HepG2 (cell line): ENCODE data around the gene NLE1. TPM values are rescaled to one million over a fixed set of nuclear protein-coding genes. Genes with fewer than 3 reads are reported as not detected.

ENCODE experiments used
- ATAC-seq: fragments of 200-7000 bp; cut with Tn5 transposase; 3 replicates; pipeline ENCODE4 v1.9.1; 2020; ENCODE audit warnings: mild to moderate bottlenecking, moderate library complexity
- BruUV-seq: library from RNA; stranded (reverse); fragments of 400-500 nt; replicated peaks from 2 replicates; lab custom pipeline; 2021; lab: Mats Ljungman, UMichigan
- CTCF ChIA-PET: fragments of 300-600 bp; formaldehyde crosslinking; extraction: SDS; loops from one replicate; lab custom pipeline; 2021; ENCODE audit warnings: low total read pairs, inconsistent platforms, low intra/inter-chr PET ratio; lab: Yijun Ruan, JAX
- POLR2A ChIA-PET: fragments of 350-600 bp; sonication (Branson Sonifier 250); formaldehyde crosslinking; loops from one replicate; lab custom pipeline; 2020; ENCODE audit warnings: antibody characterized with exemption, inconsistent platforms; lab: Yijun Ruan, JAX
- DNase-seq: peaks from one replicate; pipeline ENCODE4 v3.0.0-alpha.2; 2015; ENCODE audit warnings: low spot score
- FAIRE-seq: peaks from 3 replicates; lab custom pipeline; 2011; peaks lifted over from hg19 to GRCh38; lab: Jason Lieb, UNC
- H2AFZ ChIP-seq: one replicate; pipeline ENCODE4 v1.6.1; 2011; ENCODE audit warnings: low read length, inconsistent platforms
- H3K27ac ChIP-seq: fragments of 300-600 bp; 3 replicates; pipeline ENCODE4 v1.8.0; 2011; ENCODE audit warnings: mixed run types, mild to moderate bottlenecking, mixed read lengths, low read length, inconsistent platforms; ENCODE audit not compliant: insufficient read depth; ENCODE audit errors: extremely low read length
- H3K27me3 ChIP-seq, 2 experiments: fragments of 200-600 bp in 1 of 2; 2 replicates in 1 of 2; 3 replicates in 1 of 2; pipeline versions ENCODE4 v1.6.0 to v1.8.0; 2011; ENCODE audit warnings: low read length in 2 of 2, mild to moderate bottlenecking in 2 of 2, moderate library complexity in 2 of 2, inconsistent platforms in 1 of 2; ENCODE audit not compliant: insufficient read depth in 2 of 2, control insufficient read depth in 1 of 2
- H3K36me3 ChIP-seq, 2 experiments: fragments of 200-600 bp in 1 of 2; replicated peaks in 1 of 2; 2 replicates in 1 of 2; 3 replicates in 1 of 2; pipeline versions ENCODE4 v1.5.1 to v1.8.0; 2011; ENCODE audit warnings: low read length in 2 of 2, inconsistent platforms in 1 of 2; ENCODE audit not compliant: insufficient read depth in 2 of 2, control insufficient read depth in 1 of 2
- H3K4me1 ChIP-seq: 2 replicates; pipeline ENCODE4 v1.5.1; 2012; ENCODE audit warnings: low read length, inconsistent platforms; ENCODE audit not compliant: insufficient read depth
- H3K4me2 ChIP-seq: 2 replicates; pipeline ENCODE4 v1.6.0; 2011; ENCODE audit warnings: low read depth, low read length, inconsistent platforms
- H3K4me3 ChIP-seq, 3 experiments: fragments of 200-600 bp in 1 of 3; sonication (generic), shearing (Covaris generic) in 1 of 3; replicated peaks in 1 of 3; 2 replicates each; pipeline ENCODE4 v1.5.1; 2011 to 2016; ENCODE audit warnings: low read length in 3 of 3, inconsistent platforms in 2 of 3, low read depth in 2 of 3, mild to moderate bottlenecking in 2 of 3, control low read depth in 1 of 3, mixed read lengths in 1 of 3; ENCODE audit not compliant: insufficient read depth in 1 of 3
- H3K79me2 ChIP-seq: one replicate; pipeline ENCODE4 v1.6.1; 2011; ENCODE audit warnings: low read length, inconsistent platforms; ENCODE audit not compliant: insufficient read depth
- H3K9ac ChIP-seq: 2 replicates; pipeline ENCODE4 v1.6.0; 2011; ENCODE audit warnings: mild to moderate bottlenecking, low read depth, low read length, inconsistent platforms; ENCODE audit not compliant: insufficient read depth
- H3K9me3 ChIP-seq: 2 replicates; pipeline ENCODE4 v1.5.1; 2012; ENCODE audit warnings: mild to moderate bottlenecking, low read length
- H4K20me1 ChIP-seq: 2 replicates; pipeline ENCODE4 v1.6.0; 2011; ENCODE audit warnings: inconsistent platforms, mild to moderate bottlenecking, low read length, moderate library complexity; ENCODE audit not compliant: insufficient read depth
- ATAD3A ChIP-seq: sonication (generic); formaldehyde crosslinking; IDR thresholded peaks from 2 replicates; pipeline ENCODE4 v1.4.0; 2020; ENCODE audit warnings: missing genetic modification reagents
- HHEX ChIP-seq: IDR thresholded peaks from 2 replicates; pipeline ENCODE4 v1.6.1; 2016; ENCODE audit warnings: control low read depth
- IKZF4 ChIP-seq: sonication (generic); formaldehyde crosslinking; IDR thresholded peaks from 2 replicates; pipeline ENCODE4 v1.5.1; 2020; ENCODE audit warnings: borderline replicate concordance, mild to moderate bottlenecking, low read depth, missing genetic modification reagents; ENCODE audit errors: not compliant biosample characterization
- ZNF263 ChIP-seq: sonication (generic); formaldehyde crosslinking; IDR thresholded peaks from 2 replicates; pipeline ENCODE4 v1.4.0; 2020; ENCODE audit warnings: missing genetic modification reagents
- WGBS: methylation state at CpG from one replicate; pipeline ENCODE4 v1.1.6; 2017; ENCODE audit warnings: low lambda C conversion rate; 5-methylcytosine and 5-hydroxymethylcytosine counted together
- in situ Hi-C: cut with HindIII; loops from 2 replicates; pipeline ENCODE4 v1.10.0; 2017; ENCODE audit warnings: low pct_unique_long_range_greater_than_20kb; ENCODE audit not compliant: extremely low pct_ligation_motif_present
- intact Hi-C: fragments of 100-400 bp; cut with micrococcal nuclease; formaldehyde crosslinking; loops from one replicate; pipeline ENCODE4 v1.10.0; 2022; ENCODE audit not compliant: unreplicated experiment
- polyA plus RNA-seq, 8 experiments: library from polyadenylated mRNA; depleted of rRNA in 3 of 8; stranded (reverse) in 7 of 8; unstranded in 1 of 8; fragments of >200 nt; fragmentation: Illumina TruSeq in 4 of 8; extraction: Trizol in 4 of 8; gene quantifications; 2 replicates each; pipeline versions ENCODE4 v1.2.1 to v1.2.3, GENCODE V29; 2011 to 2016; ENCODE audit warnings: low read depth in 4 of 8, missing spikeins in 1 of 8, mixed read lengths in 1 of 8; ENCODE audit not compliant: insufficient read depth in 1 of 8
- total RNA-seq, 5 experiments: library from RNA; depleted of rRNA; stranded (reverse); fragments of >200 nt; fragmentation: Illumina TruSeq; extraction: Trizol; gene quantifications; 2 replicates each; pipeline ENCODE4 v1.2.3, GENCODE V29; 2016; ENCODE audit warnings: low read depth in 1 of 5
- TF ChIP-seq, protein P1 (sequence below): sonication (generic); formaldehyde crosslinking; IDR thresholded peaks from 2 replicates; pipeline ENCODE4 v1.4.0; 2020; ENCODE audit warnings: mild to moderate bottlenecking, low read depth, missing genetic modification reagents
- TF ChIP-seq, protein P2 (sequence below): sonication (generic); formaldehyde crosslinking; IDR thresholded peaks from 2 replicates; pipeline ENCODE4 v1.8.0; 2022; ENCODE audit warnings: mild to moderate bottlenecking, missing genetic modification reagents

NLE1 gene
- total and polyA plus RNA-seq, 2 of the 13 experiments (the other 11 are each of a cell fraction or from before 2014, with no cell fraction given) = 20.3 to 34.5 TPM

DNA sequence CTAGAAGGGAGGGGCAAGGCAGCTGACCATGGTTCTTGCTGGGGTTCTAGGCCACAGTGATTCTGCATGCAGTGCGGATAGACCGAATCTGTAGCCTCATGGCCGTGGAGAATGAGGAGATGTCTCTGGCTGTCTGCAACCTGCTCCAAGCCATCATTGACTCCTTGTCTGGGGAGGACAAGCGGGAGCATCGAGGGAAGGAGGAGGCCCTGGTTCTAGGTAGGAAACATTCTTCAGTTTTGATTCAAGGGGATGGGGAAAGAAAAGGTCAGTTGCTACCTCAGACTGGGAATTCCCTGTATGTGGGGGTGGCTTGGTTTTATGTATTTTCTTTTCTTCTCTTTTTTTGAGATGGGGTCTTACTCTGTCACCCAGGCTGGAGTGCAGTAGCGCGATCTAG lies 13.1 kb upstream of the NLE1 start (continued):
- TF ChIP-seq, protein P1, sequence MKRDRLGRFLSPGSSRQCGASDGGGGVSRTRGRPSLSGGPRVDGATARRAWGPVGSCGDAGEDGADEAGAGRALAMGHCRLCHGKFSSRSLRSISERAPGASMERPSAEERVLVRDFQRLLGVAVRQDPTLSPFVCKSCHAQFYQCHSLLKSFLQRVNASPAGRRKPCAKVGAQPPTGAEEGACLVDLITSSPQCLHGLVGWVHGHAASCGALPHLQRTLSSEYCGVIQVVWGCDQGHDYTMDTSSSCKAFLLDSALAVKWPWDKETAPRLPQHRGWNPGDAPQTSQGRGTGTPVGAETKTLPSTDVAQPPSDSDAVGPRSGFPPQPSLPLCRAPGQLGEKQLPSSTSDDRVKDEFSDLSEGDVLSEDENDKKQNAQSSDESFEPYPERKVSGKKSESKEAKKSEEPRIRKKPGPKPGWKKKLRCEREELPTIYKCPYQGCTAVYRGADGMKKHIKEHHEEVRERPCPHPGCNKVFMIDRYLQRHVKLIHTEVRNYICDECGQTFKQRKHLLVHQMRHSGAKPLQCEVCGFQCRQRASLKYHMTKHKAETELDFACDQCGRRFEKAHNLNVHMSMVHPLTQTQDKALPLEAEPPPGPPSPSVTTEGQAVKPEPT (CRISPR knock-in tag) = no peak
- TF ChIP-seq ZNF263 (CRISPR knock-in tag) (no peak), IKZF4 (CRISPR knock-in tag) (no peak)
- TF ChIP-seq, all 625 proteins: peak for 0

DNA sequence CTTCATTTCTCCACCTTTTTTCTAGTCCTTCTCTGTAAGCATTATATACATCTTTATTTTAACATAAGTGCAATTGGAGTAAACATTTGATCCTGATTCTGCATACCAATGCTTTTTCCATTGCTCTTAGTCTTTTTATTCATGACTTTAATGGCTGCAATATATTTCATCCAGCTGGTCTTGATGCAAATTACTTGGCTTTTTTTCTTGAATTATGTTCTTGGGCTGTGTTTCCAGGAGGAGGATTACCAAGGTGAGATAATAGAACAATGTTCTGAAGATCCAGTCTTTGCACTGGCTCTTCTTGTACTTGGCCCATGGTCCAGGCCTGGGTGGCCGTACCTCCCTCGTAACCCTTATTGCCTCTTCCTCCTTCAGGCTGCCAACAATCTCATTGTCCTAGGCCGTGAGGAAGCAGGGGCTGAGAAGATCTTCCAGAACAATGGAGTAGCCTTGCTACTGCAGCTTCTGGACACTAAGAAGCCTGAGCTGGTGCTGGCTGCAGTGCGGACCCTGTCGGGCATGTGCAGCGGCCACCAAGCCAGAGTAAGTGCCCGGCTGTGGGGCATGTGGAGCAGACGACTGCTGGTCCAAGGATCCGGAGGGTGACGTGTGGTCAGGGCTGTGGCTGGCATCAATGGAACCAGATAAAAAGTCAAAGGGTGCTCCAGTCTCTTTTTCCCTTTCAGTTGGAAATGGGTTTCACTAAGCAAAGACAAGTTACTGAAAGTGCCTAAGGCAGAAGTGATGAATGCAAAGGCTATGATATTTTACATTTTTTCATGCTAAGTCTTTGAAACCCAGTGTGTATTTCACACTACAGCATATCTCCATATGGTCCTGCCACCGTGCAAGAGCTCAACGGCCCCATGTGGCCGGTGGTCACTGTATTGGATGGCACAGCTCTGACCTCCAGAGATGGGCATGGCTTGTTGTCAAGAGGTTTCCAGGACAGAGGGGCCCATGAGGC lies 12.4 kb upstream of the NLE1 start:
- ChIA-PET POLR2A (no interaction called here), CTCF (no interaction called here)
- no peak for ATAC-seq
- BruUV-seq = no TSS peak
- TF ChIP-seq ATAD3A (CRISPR knock-in tag) (no peak), HHEX (no peak)
- TF ChIP-seq, protein P2, sequence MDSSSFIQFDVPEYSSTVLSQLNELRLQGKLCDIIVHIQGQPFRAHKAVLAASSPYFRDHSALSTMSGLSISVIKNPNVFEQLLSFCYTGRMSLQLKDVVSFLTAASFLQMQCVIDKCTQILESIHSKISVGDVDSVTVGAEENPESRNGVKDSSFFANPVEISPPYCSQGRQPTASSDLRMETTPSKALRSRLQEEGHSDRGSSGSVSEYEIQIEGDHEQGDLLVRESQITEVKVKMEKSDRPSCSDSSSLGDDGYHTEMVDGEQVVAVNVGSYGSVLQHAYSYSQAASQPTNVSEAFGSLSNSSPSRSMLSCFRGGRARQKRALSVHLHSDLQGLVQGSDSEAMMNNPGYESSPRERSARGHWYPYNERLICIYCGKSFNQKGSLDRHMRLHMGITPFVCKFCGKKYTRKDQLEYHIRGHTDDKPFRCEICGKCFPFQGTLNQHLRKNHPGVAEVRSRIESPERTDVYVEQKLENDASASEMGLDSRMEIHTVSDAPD (CRISPR knock-in tag) = no peak
- Histone ChIP-seq H4K20me1 (no peaks in the 10 kb centered on the region), H3K27me3 (peaks cover 2 to 13% of the 10 kb centered on the region in 2 experiments; a peak in 3 of 5 replicates), H2AFZ (no peak overlapping the region), H3K4me3 (no peak overlapping the region), H3K9ac (no peak overlapping the region), H3K4me2 (no peak overlapping the region), H3K36me3 (no peaks in the 10 kb centered on the region), H3K79me2 (no peaks in the 10 kb centered on the region), H3K4me1 (no peaks in the 10 kb centered on the region), H3K27ac (no peak overlapping the region), H3K9me3 (no peaks in the 10 kb centered on the region)
- FAIRE-seq = no peak
- 47% methylated on average over 7 of the region's 13 CpGs for WGBS
- intact Hi-C loops = no loop called here
- in situ Hi-C loops = no loop called here
- DNase-seq = no peak
